SK-MEL-5 (cell line): ENCODE results near the gene ZBTB20. TPM values are rescaled to one million over a fixed set of nuclear protein-coding genes. Genes with fewer than 3 reads are reported as not detected.
"Not testable (repeated sequence)": the region's sequence is repeated elsewhere in the genome, so short reads cannot be mapped to it uniquely, and the experiment has no call there.

ENCODE experiments used
- DNase-seq: peaks from one replicate; pipeline ENCODE4 v3.0.0-alpha.2; 2016; ENCODE audit warnings: low read depth, low spot score
- in situ Hi-C: cut with HindIII; loops from 2 replicates; pipeline ENCODE4 v1.10.0; 2016; ENCODE audit warnings: low sequenced_read_pairs, high pct_unique_total_duplicates, low pct_unique_long_range_greater_than_20kb
- total RNA-seq: library from RNA; depleted of rRNA; stranded (reverse); fragments of >200 nt; shearing (Covaris generic); gene quantifications from 2 replicates; pipeline ENCODE4 v1.2.3, GENCODE V29; 2014

The ZBTB20 gene
- total RNA-seq, 1 experiment from 2014 or later = 2.9 TPM

GRCh38 chr3:114846252-114846651, 300.8 kb downstream of the ZBTB20 start:
- in situ Hi-C loops = loop anchor here (25.0 kb wide), 1 partner anchor 241 kb away; no protein-coding TSS in a partner anchor
- DNase-seq = no peak

- in situ Hi-C loops = loop anchor here (25.0 kb wide), 1 partner anchor 246 kb away; no protein-coding TSS in a partner anchor
- no peak for DNase-seq
Measured at GRCh38 chr3:114841515-114841914, 305.6 kb downstream of the ZBTB20 start.

GRCh38 chr3:114839476-114839875, 307.6 kb downstream of the ZBTB20 start:
- in situ Hi-C loops = loop anchor here (25.0 kb wide), 1 partner anchor 248 kb away; no protein-coding TSS in a partner anchor
- DNase-seq = no peak

GRCh38 chr3:114838025-114838424, 309.1 kb downstream of the ZBTB20 start:
- in situ Hi-C loops = loop anchor here (25.0 kb wide), 1 partner anchor 249 kb away; no protein-coding TSS in a partner anchor

GRCh38 chr3:114834175-114834940, 312.7 kb downstream of the ZBTB20 start:
- DNase-seq = no peak
- in situ Hi-C loops = loop anchor here (25.0 kb wide), 1 partner anchor 253 kb away; no protein-coding TSS in a partner anchor

More at GRCh38 chr3:114838025-114838424, 309.1 kb downstream of the ZBTB20 start:
- DNase-seq = no peak

GRCh38 chr3:114831861-114832260, 315.2 kb downstream of the ZBTB20 start:
- in situ Hi-C loops = loop anchor here (25.0 kb wide), 1 partner anchor 255 kb away; no protein-coding TSS in a partner anchor
- no peak for DNase-seq

GRCh38 chr3:114830652-114831051, 316.4 kb downstream of the ZBTB20 start:
- no peak for DNase-seq
- in situ Hi-C loops = loop anchor here (25.0 kb wide), 1 partner anchor 257 kb away; no protein-coding TSS in a partner anchor

- no peak for DNase-seq
- in situ Hi-C loops = loop anchor here (25.0 kb wide), 1 partner anchor 258 kb away; no protein-coding TSS in a partner anchor
Measured at GRCh38 chr3:114829783-114830182, 317.3 kb downstream of the ZBTB20 start.

- DNase-seq = peak; percentile 83
- in situ Hi-C loops = loop anchor here (25.0 kb wide), 1 partner anchor 260 kb away; no protein-coding TSS in a partner anchor
Measured at GRCh38 chr3:114827495-114827894, 319.6 kb downstream of the ZBTB20 start.

- no peak for DNase-seq
- in situ Hi-C loops = no loop called here
Measured at GRCh38 chr3:114824014-114824413, 323.1 kb downstream of the ZBTB20 start.

- in situ Hi-C loops = no loop called here
- no peak for DNase-seq
Measured at GRCh38 chr3:114823061-114823460, 324.0 kb downstream of the ZBTB20 start.

- in situ Hi-C loops = no loop called here
- DNase-seq = no peak
Measured at GRCh38 chr3:114816052-114816451, 331.0 kb downstream of the ZBTB20 start.

- DNase-seq, in situ Hi-C loops: not testable (repeated sequence)
Measured at GRCh38 chr3:114812541-114813238, 334.4 kb downstream of the ZBTB20 start.

GRCh38 chr3:114809668-114810413, 337.2 kb downstream of the ZBTB20 start:
- no peak for DNase-seq
- in situ Hi-C loops = no loop called here

- in situ Hi-C loops = no loop called here
- DNase-seq = no peak
Measured at GRCh38 chr3:114804099-114804498, 343.0 kb downstream of the ZBTB20 start.

GRCh38 chr3:114803042-114803695, 343.9 kb downstream of the ZBTB20 start:
- no peak for DNase-seq
- in situ Hi-C loops = no loop called here
